Measurements from ENCODE around the gene ASCL1.

ASCL1 gene

GRCh38 chr12:102951841-102952240 lies 5.6 kb upstream of the ASCL1 start:
- no peak for DNase-seq (ENCODE audit: low read depth)

GRCh38 chr12:102953221-102953620 lies 4.3 kb upstream of the ASCL1 start:
- no peak for DNase-seq (ENCODE audit: low read depth)

DNA sequence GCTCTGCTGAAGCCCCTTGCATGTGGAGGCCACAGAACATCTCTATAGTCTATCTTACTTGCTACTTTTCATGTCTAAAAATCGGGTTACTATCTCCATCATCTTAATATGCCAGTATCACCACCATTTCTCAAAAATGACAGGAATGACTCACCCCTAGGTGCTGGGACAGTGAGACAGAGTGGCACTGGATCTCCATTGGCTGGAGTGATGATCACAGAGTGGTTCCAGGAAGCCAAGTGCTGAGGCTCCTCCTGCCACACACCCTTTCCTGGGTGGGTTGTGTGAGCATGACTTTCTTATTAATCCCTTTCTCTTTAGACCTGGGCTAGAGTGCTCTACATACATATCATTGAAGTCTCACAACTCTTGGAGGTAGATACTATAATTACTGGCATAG lies 3.3 kb upstream of the ASCL1 start:
- DNase-seq (ENCODE audit: low read depth) = no peak

DNA sequence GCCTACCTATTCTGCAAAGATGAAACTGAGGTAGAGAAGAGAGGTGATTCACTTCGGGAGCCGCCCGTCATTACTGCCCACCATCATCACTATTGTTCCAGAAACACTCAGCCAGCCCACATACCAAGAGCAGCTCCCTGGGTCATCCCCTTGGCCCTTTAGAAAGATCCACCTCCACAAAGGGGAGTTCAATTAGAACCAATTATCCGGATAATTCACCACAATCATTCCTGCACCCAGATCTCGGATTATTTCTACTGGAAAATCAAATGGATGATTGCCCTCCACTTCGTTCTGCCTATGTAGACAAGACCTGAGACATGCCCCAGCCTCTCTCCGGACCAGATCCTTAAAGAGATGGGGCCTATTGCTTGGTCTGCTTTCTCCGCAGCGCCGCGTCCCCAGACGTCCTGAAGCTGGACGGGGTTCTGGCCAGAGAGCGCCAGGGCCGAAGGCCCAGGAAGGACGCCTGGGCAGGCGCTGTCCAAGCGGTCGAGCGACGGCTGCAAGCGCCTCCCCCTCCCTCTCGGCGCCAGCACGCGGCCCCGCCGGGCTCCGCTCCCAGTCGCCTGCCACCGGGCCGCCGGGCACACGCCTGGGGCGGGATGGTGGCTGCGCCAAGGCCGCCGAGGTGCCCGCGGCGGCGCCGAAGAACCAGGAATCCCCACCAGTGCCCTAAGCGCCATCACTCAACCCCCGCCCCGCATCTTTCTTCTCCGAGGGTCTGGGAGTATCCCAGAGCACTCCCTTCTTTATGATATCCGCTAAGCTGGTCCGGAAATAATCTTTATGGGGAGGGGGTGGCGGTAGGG lies 1.3 kb upstream of the ASCL1 start:
- no peak for DNase-seq (ENCODE audit: low read depth)

DNA sequence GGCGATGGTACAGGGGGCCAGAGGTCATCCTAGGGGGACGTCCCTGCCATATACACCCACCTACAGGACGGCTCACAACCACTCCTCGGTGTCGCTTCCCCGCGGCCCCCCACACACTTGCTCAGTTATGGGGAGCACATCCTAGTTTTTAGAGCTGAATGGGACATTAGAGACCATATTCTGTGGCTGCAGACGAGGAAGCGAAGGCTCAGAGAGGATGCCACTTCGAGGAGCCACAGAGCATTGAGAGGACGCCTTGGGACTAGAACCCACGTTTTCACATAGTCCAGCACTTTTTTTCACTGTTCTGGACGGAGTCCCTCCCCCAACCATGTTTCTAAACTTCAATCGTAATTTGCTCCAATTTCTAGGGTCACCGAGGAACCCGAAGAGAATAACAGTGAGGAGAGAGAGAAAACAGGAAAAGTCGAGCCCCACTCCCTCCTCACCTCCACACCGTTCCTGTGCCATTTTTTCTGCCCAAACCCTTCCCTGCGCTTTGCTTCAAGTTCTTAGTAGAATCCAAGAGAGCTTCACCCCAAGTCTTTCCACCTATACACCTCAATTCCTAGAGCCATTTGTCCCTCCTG lies 641 bp upstream of the ASCL1 start:
- no peak for DNase-seq (ENCODE audit: low read depth)

DNA sequence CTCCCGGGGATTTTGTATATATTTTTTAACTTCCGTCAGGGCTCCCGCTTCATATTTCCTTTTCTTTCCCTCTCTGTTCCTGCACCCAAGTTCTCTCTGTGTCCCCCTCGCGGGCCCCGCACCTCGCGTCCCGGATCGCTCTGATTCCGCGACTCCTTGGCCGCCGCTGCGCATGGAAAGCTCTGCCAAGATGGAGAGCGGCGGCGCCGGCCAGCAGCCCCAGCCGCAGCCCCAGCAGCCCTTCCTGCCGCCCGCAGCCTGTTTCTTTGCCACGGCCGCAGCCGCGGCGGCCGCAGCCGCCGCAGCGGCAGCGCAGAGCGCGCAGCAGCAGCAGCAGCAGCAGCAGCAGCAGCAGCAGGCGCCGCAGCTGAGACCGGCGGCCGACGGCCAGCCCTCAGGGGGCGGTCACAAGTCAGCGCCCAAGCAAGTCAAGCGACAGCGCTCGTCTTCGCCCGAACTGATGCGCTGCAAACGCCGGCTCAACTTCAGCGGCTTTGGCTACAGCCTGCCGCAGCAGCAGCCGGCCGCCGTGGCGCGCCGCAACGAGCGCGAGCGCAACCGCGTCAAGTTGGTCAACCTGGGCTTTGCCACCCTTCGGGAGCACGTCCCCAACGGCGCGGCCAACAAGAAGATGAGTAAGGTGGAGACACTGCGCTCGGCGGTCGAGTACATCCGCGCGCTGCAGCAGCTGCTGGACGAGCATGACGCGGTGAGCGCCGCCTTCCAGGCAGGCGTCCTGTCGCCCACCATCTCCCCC lies 777 bp downstream of the ASCL1 start:
- no peak for DNase-seq (ENCODE audit: low read depth)

- DNase-seq (ENCODE audit: low read depth) = no peak
These were observed 1.3 kb downstream of the ASCL1 start for GRCh38 chr12:102958830-102959176.

DNA sequence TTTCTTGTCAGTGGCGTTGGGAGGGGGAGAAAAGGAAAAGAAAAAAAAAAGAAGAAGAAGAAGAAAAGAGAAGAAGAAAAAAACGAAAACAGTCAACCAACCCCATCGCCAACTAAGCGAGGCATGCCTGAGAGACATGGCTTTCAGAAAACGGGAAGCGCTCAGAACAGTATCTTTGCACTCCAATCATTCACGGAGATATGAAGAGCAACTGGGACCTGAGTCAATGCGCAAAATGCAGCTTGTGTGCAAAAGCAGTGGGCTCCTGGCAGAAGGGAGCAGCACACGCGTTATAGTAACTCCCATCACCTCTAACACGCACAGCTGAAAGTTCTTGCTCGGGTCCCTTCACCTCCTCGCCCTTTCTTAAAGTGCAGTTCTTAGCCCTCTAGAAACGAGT lies 1.9 kb downstream of the ASCL1 start:
- no peak for DNase-seq (ENCODE audit: low read depth)

DNA sequence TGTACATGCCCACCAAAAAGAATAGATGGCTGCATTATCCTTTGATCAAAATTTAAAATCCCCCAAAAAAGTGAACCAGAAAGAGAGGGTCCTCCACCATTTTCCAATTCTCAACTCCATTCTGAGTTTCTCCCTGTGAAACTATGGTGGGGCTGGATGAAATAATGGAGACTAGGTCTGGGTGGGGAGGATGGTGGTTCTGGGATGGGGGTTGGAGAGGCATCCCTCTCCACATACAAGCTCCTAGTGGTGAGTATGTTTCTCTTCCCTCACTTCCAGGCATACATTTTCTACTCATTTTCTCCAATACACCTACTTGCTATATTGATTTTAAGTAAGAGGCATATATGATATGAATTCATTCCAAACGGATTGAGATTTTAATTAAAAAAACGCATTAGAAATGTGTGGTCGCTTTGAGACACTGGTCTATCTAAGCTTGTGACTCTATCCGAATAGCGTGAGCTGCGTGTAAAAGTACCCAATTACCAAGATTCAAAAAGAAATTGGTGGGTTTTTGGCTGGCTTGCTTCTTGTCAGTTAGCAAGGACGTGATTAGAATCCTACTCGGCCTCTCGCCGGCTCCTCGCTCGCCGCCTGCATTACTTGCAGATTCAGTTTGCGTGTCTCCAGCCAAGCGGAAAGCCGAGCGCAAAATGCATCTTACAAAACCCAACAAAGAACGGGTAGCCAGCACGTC lies 3.4 kb downstream of the ASCL1 start:
- no peak for DNase-seq (ENCODE audit: low read depth)

DNA sequence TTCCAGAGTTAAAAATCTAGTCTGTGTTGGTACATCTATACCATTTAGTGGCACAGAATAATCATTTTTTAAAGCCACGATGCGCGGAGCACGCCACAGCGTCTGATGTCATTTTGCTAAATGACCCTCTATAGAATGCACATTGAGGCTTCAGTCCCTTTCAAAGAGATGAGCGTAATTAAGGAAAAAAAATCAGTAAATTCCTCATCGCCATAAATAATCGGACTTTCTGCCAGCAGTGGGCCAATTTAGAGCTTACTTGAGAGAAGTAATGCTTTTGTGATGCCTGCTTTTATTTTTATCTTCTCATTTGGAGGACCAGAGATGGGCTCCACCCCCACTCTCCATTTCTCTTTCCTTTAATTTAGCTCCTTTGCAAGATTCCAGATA lies 4.0 kb downstream of the ASCL1 start:
- DNase-seq (ENCODE audit: low read depth) = no peak

GRCh38 chr12:102962532-102962931 lies 5.1 kb downstream of the ASCL1 start:
- DNase-seq (ENCODE audit: low read depth) = no peak

DNA sequence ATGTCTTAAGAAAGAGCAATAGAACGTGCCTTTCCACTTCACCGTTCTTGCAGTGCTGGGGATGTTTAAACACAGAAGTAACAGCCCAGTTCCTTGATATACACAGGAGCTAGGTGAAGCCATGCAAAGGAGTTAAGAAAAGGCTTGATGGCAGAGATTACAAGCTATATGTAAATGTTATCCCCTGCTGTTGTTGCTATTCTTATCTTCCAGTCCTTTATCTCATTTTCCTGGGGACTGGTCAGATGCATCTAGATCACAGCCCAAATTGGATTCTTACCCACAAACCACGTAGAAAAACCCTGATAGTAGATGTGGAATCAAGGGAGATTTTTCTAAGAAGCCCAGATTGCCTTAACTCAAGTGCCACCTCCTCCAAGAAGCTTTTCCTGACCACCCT lies 5.5 kb downstream of the ASCL1 start:
- no peak for DNase-seq (ENCODE audit: low read depth)

GRCh38 chr12:102963796-102964195 lies 6.3 kb downstream of the ASCL1 start:
- no peak for DNase-seq (ENCODE audit: low read depth)

GRCh38 chr12:102964872-102965271 lies 7.4 kb downstream of the ASCL1 start:
- no peak for DNase-seq (ENCODE audit: low read depth)

DNA sequence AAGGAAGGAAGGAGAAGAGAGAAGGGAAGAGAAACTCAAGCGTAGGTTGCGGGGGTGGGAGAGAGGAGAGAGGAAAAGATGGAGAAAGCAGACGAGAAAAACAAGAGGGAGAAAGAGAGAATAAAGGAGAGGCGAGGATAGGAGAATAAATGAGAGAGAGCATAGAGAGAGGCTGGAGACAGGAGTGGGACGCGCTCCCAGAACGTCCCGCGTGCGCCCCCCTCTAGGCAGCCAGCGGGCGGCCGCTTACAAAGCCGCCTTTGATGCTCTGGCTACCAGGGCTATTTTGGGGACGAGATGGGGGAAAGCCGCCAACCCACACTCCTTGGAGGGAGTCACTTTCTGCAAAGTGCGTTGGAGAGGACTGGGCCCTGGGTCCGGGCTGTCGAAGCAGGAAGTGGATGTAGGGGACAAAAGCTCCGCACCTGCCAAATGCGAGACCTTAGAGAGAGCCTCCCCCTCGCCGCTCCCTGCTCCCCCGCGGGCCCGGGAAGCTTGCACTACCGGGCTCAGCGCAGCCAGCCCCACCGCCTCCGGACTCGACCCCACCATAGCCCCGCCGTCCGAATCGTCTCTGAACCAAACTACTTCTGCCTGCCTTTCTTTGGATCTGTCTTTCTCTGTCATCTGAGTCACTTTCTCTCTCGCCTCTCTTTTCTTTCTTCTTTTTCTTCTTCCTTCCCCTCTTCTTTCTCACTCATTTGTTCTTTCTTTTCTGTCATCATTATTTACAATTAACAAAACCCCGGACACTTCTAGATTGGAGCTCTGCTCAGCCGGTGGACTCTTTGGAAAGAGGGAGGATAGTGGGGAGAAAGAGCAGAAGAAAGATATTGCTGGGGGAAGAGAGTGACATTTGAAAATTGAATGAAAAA lies 8.0 kb downstream of the ASCL1 start:
- no peak for DNase-seq (ENCODE audit: low read depth)

- no peak for DNase-seq (ENCODE audit: low read depth)
These were observed 8.9 kb downstream of the ASCL1 start for GRCh38 chr12:102966200-102966863.

DNA sequence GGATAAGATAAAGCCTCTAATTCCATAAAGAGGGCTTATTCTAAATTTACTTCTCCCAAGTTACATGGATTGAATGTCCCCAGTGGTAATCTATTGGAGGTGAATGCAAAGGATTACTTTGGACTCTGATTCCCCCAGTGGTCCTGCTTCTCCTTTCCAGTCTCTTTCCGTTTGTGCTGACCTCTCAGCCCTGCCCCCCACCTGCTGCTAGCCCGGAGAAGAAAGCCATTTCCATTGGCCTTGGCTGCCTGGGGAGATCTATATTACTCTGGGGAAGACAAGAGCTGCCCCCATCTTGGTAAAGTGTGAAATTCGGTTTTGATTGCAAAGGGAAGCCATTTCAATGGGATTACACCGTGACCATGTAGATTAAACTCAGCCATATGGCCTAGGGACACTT lies 13.3 kb downstream of the ASCL1 start:
- no peak for DNase-seq (ENCODE audit: low read depth)

DNA sequence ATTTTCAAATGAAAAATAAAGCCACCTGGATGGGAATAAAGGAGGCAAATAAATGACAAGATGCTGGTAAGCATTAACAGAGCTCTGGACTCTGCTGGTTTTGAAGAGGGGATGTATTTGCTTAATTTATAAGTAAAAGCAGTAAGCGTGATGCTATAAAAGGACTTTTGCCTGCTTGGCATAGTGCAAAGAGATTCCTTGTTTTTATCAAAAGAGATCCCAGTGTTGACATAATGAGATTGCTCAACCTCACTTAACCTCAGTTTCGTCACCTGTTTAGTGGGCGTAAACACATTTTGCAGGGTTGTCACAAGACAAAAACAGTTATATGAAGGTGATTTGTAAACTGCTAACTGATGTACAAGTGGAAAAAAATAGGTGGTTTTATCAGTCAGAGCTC lies 13.8 kb downstream of the ASCL1 start:
- no peak for DNase-seq (ENCODE audit: low read depth)

GRCh38 chr12:102973583-102973982 lies 16.1 kb downstream of the ASCL1 start:
- DNase-seq (ENCODE audit: low read depth) = no peak

DNA sequence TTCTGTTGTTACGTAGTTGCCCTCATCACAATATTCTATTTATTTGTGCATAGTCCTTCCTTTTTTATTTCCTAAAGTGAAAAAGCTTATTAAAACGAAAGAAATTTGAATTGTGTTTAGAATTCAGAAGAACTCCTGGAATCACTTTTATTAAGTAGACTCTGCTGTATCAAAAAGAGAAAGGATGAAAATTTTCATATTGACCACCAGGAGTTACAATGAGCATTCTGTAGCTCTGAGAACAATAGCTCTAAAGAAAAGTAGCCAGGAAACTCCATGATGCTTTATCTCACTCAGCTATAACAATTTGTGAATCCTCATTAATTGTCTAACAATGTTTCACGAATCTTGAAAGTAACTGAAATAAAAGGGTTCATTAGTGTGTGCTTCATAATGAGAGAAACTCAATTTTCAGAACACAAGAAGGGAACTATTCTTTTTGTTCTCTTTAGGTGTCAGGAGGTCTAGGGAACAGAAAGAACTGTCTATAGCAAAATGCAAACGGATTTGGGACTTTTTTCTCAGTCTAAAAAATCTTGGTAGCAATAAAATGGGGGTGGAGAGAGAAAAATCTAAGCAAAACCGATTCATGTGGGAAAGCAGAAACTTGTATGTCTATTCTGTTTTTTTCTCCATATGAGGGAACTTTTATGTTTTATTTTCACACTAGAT lies 19.3 kb downstream of the ASCL1 start:
- DNase-seq (ENCODE audit: low read depth) = no peak

Data from ELR (cell line).